Measurements from ENCODE around the gene SLC25A47.

Gene SLC25A47

GRCh38 chr14:100345711-100346110 lies 22.6 kb downstream of the SLC25A47 start:
- Histone ChIP-seq H3K4me3 (ENCODE audit: low read depth in 1 of 2, low read length in 1 of 2) (no peak overlapping the region), H3K9me3 (no peaks in the 10 kb centered on the region), H3K27me3 (no peaks in the 10 kb centered on the region), H3K4me1 (ENCODE audit: control insufficient read depth in 1 of 2, insufficient read depth in 1 of 2, low read depth in 1 of 2, low read length in 1 of 2) (peaks cover 29 to 34% of the 10 kb centered on the region in 2 experiments), H3K36me3 (peaks cover 56% of the 10 kb centered on the region), H3K27ac (no peak overlapping the region)
- TF ChIP-seq CTCF (IDR thresholded peaks at IDR 0.05), result no peak

- no peak for TF ChIP-seq CTCF (IDR thresholded peaks at IDR 0.05)
- H3K9me3 ChIP-seq, result no peaks in the 10 kb centered on the region
- peaks cover 29 to 34% of the 10 kb centered on the region in 2 experiments for H3K4me1 ChIP-seq (ENCODE audit: control insufficient read depth in 1 of 2, insufficient read depth in 1 of 2, low read depth in 1 of 2, low read length in 1 of 2)
- no peak overlapping the region for H3K27ac ChIP-seq
- peaks cover 64% of the 10 kb centered on the region for H3K36me3 ChIP-seq
- no peaks in the 10 kb centered on the region for H3K27me3 ChIP-seq
- H3K4me3 ChIP-seq (ENCODE audit: low read depth in 1 of 2, low read length in 1 of 2), result no peak overlapping the region
These were observed 23.4 kb downstream of the SLC25A47 start for GRCh38 chr14:100346306-100347091.

GRCh38 chr14:100348253-100348729 lies 25.2 kb downstream of the SLC25A47 start:
- H3K4me3 ChIP-seq (ENCODE audit: low read depth in 1 of 2, low read length in 1 of 2), result no peak overlapping the region
- H3K9me3 ChIP-seq, result no peaks in the 10 kb centered on the region
- no peak for TF ChIP-seq CTCF (IDR thresholded peaks at IDR 0.05)
- peaks cover 69% of the 10 kb centered on the region for H3K36me3 ChIP-seq
- no peaks in the 10 kb centered on the region for H3K27me3 ChIP-seq
- H3K4me1 ChIP-seq (ENCODE audit: control insufficient read depth in 1 of 2, insufficient read depth in 1 of 2, low read depth in 1 of 2, low read length in 1 of 2), result peaks cover 21 to 25% of the 10 kb centered on the region in 2 experiments
- H3K27ac ChIP-seq, result no peak overlapping the region

GRCh38 chr14:100348784-100349685 lies 25.9 kb downstream of the SLC25A47 start:
- H3K27ac ChIP-seq, result peak overlapping the region; percentile 90
- H3K9me3 ChIP-seq, result no peaks in the 10 kb centered on the region
- TF ChIP-seq CTCF (IDR thresholded peaks at IDR 0.05), result no peak
- H3K27me3 ChIP-seq, result no peaks in the 10 kb centered on the region
- peaks cover 77% of the 10 kb centered on the region for H3K36me3 ChIP-seq
- H3K4me3 ChIP-seq (ENCODE audit: low read depth in 1 of 2, low read length in 1 of 2), result no peak overlapping the region
- H3K4me1 ChIP-seq (ENCODE audit: control insufficient read depth in 1 of 2, insufficient read depth in 1 of 2, low read depth in 1 of 2, low read length in 1 of 2), result peaks cover 21 to 25% of the 10 kb centered on the region in 2 experiments

- peak overlapping the region; percentile 35 to 48 for H3K4me3 ChIP-seq (ENCODE audit: low read depth in 1 of 2, low read length in 1 of 2)
- H3K27me3 ChIP-seq, result no peaks in the 10 kb centered on the region
- peak overlapping the region; percentile 90 for H3K27ac ChIP-seq
- TF ChIP-seq CTCF (IDR thresholded peaks at IDR 0.05), result no peak
- no peaks in the 10 kb centered on the region for H3K9me3 ChIP-seq
- peaks cover 90% of the 10 kb centered on the region for H3K36me3 ChIP-seq
- H3K4me1 ChIP-seq (ENCODE audit: control insufficient read depth in 1 of 2, insufficient read depth in 1 of 2, low read depth in 1 of 2, low read length in 1 of 2), result peaks cover 21 to 25% of the 10 kb centered on the region in 2 experiments
These were observed 27.3 kb downstream of the SLC25A47 start for GRCh38 chr14:100350276-100350926.
